KOPT-K1 (cell line): ENCODE data around the gene TMEM106C.

Experiments used
- H3K27ac ChIP-seq: fragments of 200-600 bp; sonication (generic); 2 replicates; pipeline ENCODE4 v1.5.1; 2016; ENCODE audit warnings: antibody characterized with exemption, mild to moderate bottlenecking, low read depth, low read length; ENCODE audit not compliant: poor library complexity, severe bottlenecking
- H3K36me3 ChIP-seq: fragments of 200-600 bp; sonication (generic); 2 replicates; pipeline ENCODE4 v1.5.1; 2017; ENCODE audit warnings: antibody characterized with exemption, mild to moderate bottlenecking, low read length, moderate library complexity; ENCODE audit not compliant: insufficient read depth
- H3K9me3 ChIP-seq: fragments of 200-600 bp; sonication (generic); 2 replicates; pipeline ENCODE4 v1.5.1; 2017; ENCODE audit warnings: antibody characterized with exemption, low read length, mild to moderate bottlenecking; ENCODE audit not compliant: insufficient read depth, poor library complexity, severe bottlenecking

TMEM106C gene

DNA sequence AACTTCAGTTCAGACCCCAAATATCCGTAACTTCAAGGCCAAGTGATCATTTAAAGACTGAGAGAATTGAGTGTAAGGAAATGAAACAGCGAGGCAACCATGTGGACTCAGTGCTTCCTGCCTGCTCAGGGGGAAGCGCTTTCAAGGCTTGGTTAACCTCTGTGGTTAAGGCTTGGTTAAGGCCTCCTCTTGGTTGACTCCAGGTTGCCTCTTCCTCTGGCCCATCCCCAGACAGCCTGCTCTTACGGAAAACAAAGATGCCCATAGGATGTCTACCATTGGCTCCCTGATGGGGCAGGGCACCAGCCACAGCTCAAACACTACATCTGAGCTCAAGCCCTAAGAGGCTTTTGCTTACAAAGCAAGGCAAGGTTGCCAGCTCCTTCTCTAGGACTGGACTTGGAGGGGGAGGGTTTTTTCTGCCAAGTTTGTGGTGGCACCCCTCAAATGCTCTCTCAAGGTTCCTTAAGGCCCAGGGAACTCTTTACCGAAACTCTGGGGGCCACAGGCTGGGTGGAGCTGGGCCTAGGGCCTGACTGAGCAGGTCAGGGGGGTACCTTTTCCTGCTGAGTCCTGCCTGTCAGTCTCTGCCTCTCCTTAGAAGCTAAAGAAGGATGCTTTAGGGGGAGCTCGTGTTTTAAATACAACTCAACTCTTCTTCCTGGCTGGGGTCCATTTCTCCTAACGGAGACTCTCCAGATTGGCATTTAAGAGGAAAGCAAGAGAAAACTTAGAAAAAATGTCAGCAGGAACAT, 27.1 kb downstream of the TMEM106C start:
- no peak overlapping the region for H3K27ac ChIP-seq
- H3K9me3 ChIP-seq = no peaks in the 10 kb centered on the region
- no peaks in the 10 kb centered on the region for H3K36me3 ChIP-seq

DNA sequence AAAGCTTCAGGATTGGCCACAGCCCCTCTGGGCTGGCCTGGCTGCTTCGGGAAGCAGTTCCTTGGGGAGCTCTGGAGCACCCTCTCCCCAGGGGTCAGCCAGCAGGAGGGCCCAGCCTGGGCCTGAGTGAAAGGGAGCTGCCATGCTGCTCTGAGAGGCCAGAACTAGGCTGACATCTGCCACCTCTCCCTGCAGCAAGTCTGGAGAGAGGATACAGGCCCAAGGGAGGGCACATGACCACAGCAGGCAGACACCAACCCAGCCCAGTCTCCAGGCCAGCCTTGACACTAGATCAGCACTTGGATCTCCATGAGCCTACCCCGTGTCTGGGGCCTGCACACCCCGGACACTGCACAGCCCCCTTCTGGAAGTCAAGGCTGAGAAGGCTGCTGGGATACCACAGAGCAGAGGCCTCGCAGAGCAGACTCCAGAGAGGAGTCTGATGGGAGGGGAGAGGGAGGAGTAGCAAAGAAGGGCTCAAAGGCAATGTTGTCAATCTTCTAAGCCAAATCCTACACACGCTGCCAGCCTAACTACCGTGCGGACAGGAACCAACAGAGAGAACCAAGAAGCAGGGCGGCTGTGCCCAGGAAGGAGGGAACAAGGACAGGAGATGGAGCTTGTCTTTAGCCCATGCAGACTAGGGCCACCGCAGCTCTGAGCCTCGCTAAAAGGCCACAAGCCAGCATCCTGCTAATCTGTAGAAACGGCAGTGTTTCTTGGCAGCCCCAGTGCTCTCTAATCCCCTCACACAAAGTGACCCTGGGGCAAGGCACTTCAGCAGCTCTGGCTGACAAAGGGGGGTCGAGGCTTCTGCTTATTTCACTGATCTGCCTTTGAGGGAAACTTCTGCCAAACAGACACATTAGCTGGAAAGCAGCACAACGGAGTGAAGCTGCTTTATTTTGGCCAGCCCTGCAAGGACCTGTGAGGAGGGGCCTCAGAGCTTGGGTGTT, 28.0 kb downstream of the TMEM106C start:
- Histone ChIP-seq H3K9me3 (no peaks in the 10 kb centered on the region), H3K36me3 (no peaks in the 10 kb centered on the region), H3K27ac (no peak overlapping the region)

DNA sequence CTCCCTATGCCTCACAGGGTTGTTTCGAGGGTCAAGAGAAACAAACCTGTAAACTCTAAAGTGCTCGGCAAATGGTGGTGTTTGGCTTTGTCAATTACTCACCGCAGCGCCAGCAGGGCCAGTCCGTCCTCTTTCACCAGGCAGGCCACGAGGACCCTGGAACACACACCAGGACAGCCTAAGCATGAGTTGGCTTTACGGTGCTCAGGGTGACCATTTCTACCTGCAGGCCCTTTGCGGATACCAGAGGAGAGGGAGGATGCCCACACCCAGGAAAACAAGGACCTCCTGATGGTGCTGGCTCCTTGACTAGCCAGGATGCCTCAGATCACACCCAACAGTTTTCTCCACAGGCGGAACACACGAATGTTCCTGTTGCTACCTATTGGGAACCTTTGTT, 29.4 kb downstream of the TMEM106C start:
- no peak overlapping the region for H3K27ac ChIP-seq
- H3K9me3 ChIP-seq = no peaks in the 10 kb centered on the region
- no peaks in the 10 kb centered on the region for H3K36me3 ChIP-seq

DNA sequence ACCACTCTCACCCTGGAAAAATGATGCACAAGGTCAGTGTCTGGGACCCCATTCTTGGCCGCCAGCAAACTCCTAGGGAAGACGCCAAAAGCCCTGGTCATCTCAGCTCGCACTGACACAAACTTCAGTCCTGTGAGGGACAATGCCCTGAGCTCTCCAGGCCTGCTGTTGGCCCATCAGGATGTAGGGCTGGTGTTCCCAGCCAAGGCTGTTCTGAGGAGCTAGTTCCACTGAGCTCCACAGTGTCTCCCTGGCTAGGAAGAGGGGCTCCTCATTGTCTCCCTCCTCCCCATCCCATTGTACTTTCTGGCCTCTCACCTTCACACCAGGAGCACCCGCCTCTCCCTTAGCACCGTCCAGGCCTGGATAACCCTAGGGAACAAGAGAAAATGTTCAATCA, 30.1 kb downstream of the TMEM106C start:
- no peak overlapping the region for H3K27ac ChIP-seq
- no peaks in the 10 kb centered on the region for H3K9me3 ChIP-seq
- H3K36me3 ChIP-seq = no peaks in the 10 kb centered on the region

DNA sequence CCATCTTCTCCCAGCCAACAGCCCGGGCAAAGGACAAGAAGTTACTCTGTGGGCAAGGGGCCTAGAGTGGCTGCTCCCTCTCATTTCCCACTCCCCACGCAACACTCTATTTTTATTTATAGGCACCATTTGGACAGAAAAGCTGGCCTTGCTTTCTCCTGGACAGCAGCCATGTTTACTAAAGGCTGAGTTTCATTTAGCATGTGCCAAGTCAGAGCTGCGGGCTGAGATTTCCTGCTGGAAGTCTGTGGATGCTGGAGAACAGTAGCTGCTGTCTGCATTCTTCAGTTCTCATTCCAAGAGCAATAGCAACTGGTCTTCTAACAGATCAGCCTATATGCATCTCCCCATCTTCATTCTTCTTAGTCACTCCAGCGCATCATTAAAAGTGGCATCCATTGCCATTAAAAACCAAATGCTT, 32.6 kb downstream of the TMEM106C start:
- Histone ChIP-seq H3K27ac (no peak overlapping the region), H3K9me3 (no peaks in the 10 kb centered on the region), H3K36me3 (no peaks in the 10 kb centered on the region)

DNA sequence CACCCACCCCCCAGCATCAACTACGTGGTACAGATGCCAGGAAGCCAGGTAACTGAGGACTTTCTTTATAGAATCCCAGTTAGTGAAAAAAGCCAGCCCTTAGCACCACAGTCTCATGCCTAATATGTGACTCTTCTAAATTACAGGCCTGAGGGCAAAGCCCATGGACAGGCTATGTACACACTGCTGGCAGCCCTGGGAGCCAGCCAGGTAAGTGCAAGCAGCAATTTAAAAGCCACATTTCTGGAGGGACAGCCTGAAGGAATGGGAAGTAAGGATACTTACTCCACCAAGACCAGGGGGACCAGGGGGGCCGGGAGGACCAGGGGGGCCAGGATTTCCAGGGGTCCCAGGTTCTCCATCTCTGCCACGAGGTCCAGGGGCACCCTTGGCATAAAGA, 33.9 kb downstream of the TMEM106C start:
- Histone ChIP-seq H3K9me3 (peaks cover 1% of the 10 kb centered on the region), H3K27ac (no peak overlapping the region), H3K36me3 (no peaks in the 10 kb centered on the region)

DNA sequence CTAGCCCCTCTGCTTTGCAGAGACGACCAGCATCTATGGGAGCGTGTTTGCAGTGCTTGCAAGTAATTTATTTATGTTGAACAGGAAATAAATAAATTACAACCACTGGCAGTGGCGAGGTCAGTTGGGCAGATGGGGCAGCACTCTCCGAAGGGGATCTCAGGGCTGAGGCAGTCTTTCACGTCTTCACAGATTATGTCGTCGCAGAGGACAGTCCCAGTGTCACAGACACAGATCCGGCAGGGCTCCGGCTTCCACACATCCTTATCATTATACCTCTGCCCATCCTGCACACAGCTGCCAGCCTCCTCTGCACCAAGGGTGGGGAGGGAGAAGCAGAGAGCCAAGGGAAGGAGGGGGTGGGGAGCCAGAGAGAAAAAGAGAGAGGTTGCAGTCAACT, 36.4 kb downstream of the TMEM106C start:
- Histone ChIP-seq H3K27ac (no peak overlapping the region), H3K9me3 (peaks cover 26% of the 10 kb centered on the region), H3K36me3 (no peaks in the 10 kb centered on the region)

DNA sequence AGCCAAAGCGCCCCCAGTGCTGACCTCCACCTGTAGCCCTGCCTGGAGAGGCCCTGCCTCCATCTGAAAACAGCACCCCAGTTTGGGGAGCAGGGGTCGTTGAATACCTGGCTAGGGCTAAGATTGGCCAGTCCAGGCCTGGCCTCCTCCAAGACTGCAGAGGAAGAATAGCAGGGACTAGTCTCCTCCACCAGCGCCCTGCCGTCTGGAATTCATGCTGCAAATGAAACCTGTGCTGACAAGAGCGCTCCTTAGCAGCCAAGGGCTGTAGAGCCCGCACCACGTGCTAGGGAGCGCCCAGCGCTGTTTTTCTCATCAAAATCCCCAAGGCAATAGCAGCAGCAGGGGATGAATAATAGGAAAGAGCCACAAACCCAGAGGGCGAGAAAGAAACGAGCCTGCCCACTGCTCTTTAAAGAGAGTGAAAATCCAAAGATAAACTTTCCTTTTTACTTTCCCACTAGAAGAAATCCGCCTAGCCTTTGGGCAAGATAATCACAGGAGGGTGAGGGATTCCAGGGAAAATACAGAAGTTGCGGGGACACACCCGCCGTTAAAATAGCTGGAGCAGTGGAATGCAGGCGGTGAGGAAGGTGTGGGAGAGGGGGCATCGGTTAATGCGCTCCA, 37.6 kb downstream of the TMEM106C start:
- H3K9me3 ChIP-seq = peaks cover 30% of the 10 kb centered on the region
- H3K27ac ChIP-seq = no peak overlapping the region
- no peaks in the 10 kb centered on the region for H3K36me3 ChIP-seq

DNA sequence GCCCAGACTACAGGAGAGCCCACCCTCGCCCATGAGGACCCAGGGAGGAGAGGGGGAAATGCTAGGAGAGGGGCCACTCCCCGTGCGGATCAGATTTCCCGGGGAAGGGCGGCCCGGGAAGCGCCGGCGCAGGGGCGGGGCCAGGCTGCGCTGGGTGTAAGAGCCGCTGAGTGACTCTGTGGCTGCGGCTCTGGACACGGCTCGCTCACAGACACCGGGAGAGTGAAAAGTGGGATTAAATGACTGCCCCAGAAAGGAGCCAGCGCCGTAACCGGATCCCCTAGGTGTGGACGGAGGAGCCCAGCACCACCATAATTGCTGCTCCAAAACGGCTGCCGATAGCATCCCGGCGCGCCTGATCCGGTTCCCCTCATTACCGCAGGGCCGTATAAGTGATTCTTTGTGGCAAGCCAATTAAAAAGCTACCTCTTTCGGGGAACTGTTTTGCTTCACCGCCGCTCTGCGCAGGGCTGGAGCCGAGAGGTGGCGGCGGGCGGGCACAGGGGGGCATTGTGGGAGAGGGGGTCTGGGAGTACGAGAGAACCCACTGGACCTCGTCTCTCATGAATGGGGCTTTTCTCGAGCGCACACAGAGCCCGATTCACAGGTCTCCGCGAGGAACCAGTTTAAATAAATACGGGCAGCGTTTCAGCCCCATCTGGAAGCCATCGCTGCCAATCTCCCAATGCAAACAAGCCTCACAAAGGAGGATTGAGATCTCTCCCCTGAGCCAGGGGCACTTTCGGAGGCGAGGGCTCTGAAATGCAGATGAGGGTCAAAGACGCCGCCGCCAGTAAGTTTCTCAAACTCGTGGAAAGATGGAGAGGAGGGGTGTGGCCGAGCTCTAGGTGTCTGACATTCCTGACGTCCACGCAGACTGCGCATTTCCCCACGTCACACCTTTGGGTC, 38.4 kb downstream of the TMEM106C start:
- Histone ChIP-seq H3K36me3 (no peaks in the 10 kb centered on the region), H3K9me3 (peaks cover 30% of the 10 kb centered on the region), H3K27ac (no peak overlapping the region)

DNA sequence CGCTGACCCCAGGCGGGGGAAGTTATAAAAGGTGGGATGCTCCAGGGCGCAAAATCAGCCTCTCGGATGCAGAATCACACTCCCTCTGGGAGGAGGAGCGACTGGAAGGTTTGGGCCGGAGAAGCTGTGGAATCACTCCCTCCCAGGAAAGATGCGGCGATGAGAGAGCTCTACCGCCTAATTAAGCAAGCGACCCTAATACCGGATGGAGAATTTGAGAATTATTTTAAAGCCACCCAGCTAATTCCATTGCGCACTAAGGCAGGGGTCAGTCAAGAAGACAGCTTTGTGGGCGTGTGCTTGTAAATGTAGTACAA, 39.0 kb downstream of the TMEM106C start:
- Histone ChIP-seq H3K9me3 (peaks cover 30% of the 10 kb centered on the region), H3K36me3 (no peaks in the 10 kb centered on the region), H3K27ac (no peak overlapping the region)

DNA sequence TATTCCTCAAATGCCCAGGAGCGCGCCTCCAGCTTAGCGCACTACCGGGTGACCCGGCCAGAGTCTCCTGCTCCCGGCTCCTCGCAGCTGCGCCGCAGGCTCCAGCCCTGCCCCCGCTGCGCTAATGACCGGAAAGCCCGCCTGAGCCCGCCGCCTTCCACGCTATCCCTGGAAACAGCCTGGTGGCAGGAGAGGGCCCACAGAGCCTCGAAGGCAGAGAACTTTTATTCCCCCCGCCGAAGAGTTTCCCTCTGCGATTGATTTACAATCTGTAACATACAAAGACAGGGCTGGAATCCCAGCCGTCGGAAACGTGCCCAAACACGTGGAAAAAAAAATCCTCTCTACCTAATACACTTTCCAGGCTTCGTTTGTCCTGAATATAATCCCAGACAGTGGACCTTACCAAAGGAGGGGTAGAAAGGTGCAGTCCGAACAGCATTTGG, 39.4 kb downstream of the TMEM106C start:
- peaks cover 30% of the 10 kb centered on the region for H3K9me3 ChIP-seq
- no peaks in the 10 kb centered on the region for H3K36me3 ChIP-seq
- no peak overlapping the region for H3K27ac ChIP-seq

DNA sequence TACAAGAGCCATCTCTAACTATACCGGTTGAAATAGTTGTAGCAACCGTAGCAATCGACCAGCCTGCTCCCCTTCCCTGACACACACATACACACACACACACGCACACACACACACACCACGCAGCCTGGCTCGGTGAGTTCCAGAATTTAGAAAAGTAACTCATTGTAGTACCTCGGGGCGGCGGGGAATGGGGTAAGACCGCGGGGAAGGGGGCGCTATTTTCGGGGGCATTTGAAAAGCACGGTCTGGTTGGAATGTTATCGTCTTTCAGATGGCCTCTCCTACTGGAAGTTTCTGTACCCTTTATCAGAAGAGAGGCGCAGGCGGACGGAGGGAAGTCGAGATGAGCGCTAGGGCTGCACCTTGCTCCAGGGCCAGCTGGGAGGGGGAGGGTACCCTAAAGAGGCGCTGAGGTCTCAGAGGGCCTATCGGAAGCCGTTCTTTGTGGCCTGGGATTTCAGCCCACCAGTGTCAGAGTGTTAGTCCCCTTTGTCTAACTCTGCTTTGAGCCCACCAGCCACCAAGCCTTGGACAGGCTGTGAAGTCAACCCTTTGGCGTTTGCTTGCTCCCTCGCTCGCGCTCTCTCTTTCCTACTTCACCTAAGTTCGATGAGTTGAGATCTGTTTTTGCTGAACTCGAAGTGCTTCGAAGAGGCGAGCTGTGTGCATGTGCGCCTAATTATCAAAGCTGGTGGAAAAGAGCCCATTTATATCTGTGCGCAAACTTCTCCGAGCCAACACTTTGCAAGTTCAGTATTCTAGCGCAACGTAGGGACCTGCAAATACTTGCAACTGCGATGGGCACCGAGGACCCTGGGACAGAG, 40.0 kb downstream of the TMEM106C start:
- Histone ChIP-seq H3K36me3 (no peaks in the 10 kb centered on the region), H3K9me3 (peaks cover 30% of the 10 kb centered on the region), H3K27ac (no peak overlapping the region)

DNA sequence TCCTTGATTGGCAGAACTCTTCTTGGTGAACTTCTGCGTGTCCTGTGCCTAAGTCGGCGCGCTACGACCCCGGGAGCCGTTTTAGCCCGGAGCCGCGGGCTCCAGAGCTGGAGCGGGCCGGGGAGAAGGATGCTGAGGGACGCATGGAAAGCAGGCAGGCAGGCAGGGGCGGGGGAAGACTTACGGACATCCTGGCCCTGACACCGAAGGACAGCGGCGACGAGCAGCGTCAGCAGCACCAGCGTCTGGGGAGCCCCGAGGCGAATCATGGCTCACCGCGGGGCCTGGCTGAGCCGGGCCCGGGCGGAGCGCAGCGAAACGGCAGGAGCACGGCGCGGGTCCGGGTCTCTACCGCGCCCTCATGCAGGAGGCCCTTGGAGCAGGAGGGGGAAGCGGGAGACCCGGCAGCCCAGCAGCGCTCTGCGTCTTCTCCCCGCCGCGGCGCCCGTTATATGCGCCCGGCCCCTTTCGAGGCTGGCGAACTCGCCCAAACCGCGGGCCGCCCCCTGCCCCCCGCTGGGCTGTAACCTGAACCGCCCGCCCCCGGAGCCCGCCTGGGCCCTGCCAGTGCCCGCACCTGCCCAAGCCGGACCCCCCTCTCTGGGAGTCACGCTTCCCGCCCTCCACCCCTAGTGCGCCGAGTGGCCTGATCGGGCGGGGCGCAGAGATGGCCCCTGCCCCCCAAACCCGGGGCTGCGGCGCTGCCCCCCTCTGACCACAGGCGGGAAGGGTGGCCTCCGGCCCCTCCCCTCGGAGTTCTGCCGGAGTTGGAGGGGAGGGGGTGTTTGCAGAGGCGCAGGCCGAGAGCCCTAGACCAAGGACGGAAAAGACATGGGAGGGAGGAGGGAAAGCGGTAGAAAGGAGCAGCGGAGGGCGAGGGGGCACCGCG, 40.9 kb downstream of the TMEM106C start, which contains the start of gene COL2A1:
TSS of gene COL2A1 (minus strand) at position 424 of the 889 bp plus-strand sequence. CDS start at position 269, 155 bp downstream.
- Histone ChIP-seq H3K9me3 (peaks cover 30% of the 10 kb centered on the region), H3K36me3 (no peaks in the 10 kb centered on the region), H3K27ac (no peak within 1 kb of the TSS)
